A549 (cell line): ENCODE data around the gene APEX1. TPM values are rescaled to one million over a fixed set of nuclear protein-coding genes. Genes with fewer than 3 reads are reported as not detected.

Source experiments
- ATAC-seq, 2 experiments: fragments of 200-7000 bp in 1 of 2; fragments of >200 bp in 1 of 2; cut with Nextera tagmentation in 1 of 2; cut with Tn5 transposase in 1 of 2; 3 replicates each; pipeline versions ENCODE4 v1.8.0 to v1.9.1; 2018 to 2020; ENCODE audit warnings: mild to moderate bottlenecking in 1 of 2, moderate library complexity in 1 of 2
- CTCF ChIA-PET: fragments of 300-600 bp; sonication (Branson Sonifier 250); formaldehyde crosslinking; extraction: SDS; loops from one replicate; lab custom pipeline; 2021; ENCODE audit warnings: antibody characterized with exemption, inconsistent platforms; lab: Yijun Ruan, JAX
- POLR2A ChIA-PET: fragments of 350-600 bp; formaldehyde crosslinking; extraction: SDS; loops from one replicate; lab custom pipeline; 2021; ENCODE audit warnings: antibody characterized with exemption, inconsistent platforms; lab: Yijun Ruan, JAX
- DNase-seq, 2 experiments: peaks; one replicate each; pipeline versions ENCODE4 v3.0.0 to v3.0.0-alpha.2; 2011 to 2016; ENCODE audit warnings: low read depth in 1 of 2, low spot score in 1 of 2
- FAIRE-seq: peaks from 2 replicates; lab custom pipeline; 2011; peaks lifted over from hg19 to GRCh38; lab: Jason Lieb, UNC
- H3K27ac ChIP-seq, 2 experiments: fragments of >200 bp; sonication (Bioruptor Twin); formaldehyde crosslinking; 3 replicates each; pipeline ENCODE4 v1.5.1; 2016 to 2017
- H3K4me1 ChIP-seq: fragments of >200 bp; sonication (Bioruptor Twin); formaldehyde crosslinking; 3 replicates; pipeline ENCODE4 v1.6.1; 2016
- H3K4me2 ChIP-seq: fragments of >200 bp; sonication (Bioruptor Twin); formaldehyde crosslinking; 3 replicates; pipeline ENCODE4 v1.6.1; 2016
- H3K4me3 ChIP-seq: fragments of >200 bp; sonication (Bioruptor Twin); formaldehyde crosslinking; 3 replicates; pipeline ENCODE4 v1.5.1; 2016
- H3K9me3 ChIP-seq: fragments of >200 bp; sonication (Bioruptor Twin); formaldehyde crosslinking; 3 replicates; pipeline ENCODE4 v1.6.1; 2016
- BHLHE40 ChIP-seq: IDR thresholded peaks from 2 replicates; pipeline ENCODE4 v1.6.1; 2012; ENCODE audit warnings: low read depth, low read length, inconsistent platforms
- CEBPB ChIP-seq, 2 experiments: fragments of >200 bp in 1 of 2; sonication (Bioruptor Twin) in 1 of 2; formaldehyde crosslinking in 1 of 2; IDR thresholded peaks; 2 replicates each; pipeline ENCODE4 v1.6.1; 2012 to 2016
- CHD2 ChIP-seq: fragments of 150-350 bp; IDR thresholded peaks from 2 replicates; pipeline ENCODE4 v1.6.1; 2014; ENCODE audit warnings: low read length; ENCODE audit not compliant: partially characterized antibody
- CTCF ChIP-seq: fragments of >200 bp; sonication (Bioruptor Twin); formaldehyde crosslinking; IDR thresholded peaks from 3 replicates; pipeline ENCODE4 v1.5.1; 2016
- E2F6 ChIP-seq: IDR thresholded peaks from 2 replicates; pipeline ENCODE4 v1.6.1; 2012; ENCODE audit warnings: low read depth, borderline replicate concordance
- EHMT2 ChIP-seq: fragments of 200-600 bp; sonication (generic); IDR thresholded peaks from 2 replicates; pipeline ENCODE4 v1.6.1; 2016; ENCODE audit warnings: antibody characterized with exemption, low read depth, mild to moderate bottlenecking, moderate library complexity
- ELK1 ChIP-seq: fragments of 150-350 bp; IDR thresholded peaks from 2 replicates; pipeline ENCODE4 v1.6.1; 2014; ENCODE audit warnings: low read depth, mild to moderate bottlenecking, low read length
- ESRRA ChIP-seq: fragments of 150-350 bp; IDR thresholded peaks from 2 replicates; pipeline ENCODE4 v1.6.1; 2014; ENCODE audit warnings: mild to moderate bottlenecking, low read length, borderline replicate concordance
- FOSB ChIP-seq: fragments of 250-450 bp; sonication (Bioruptor Pico); IDR thresholded peaks from 2 replicates; pipeline ENCODE4 v1.5.0; 2020; ENCODE audit warnings: mild to moderate bottlenecking, moderate library complexity
- FOXS1 ChIP-seq: fragments of 250-450 bp; sonication (Bioruptor Pico); IDR thresholded peaks from 2 replicates; pipeline ENCODE4 v1.5.0; 2020; ENCODE audit warnings: mild to moderate bottlenecking, moderate library complexity
- HOXB13 ChIP-seq: fragments of 250-450 bp; sonication (Bioruptor Pico); IDR thresholded peaks from 2 replicates; pipeline ENCODE4 v1.5.0; 2020; ENCODE audit warnings: low read depth, mild to moderate bottlenecking, moderate library complexity
- HOXB5 ChIP-seq: fragments of 250-450 bp; sonication (Bioruptor Pico); IDR thresholded peaks from 2 replicates; pipeline ENCODE4 v1.5.0; 2020; ENCODE audit warnings: mild to moderate bottlenecking, moderate library complexity
- JUN ChIP-seq, 2 experiments: fragments of >200 bp; sonication (Bioruptor Twin); formaldehyde crosslinking; IDR thresholded peaks; 2 replicates in 1 of 2; 3 replicates in 1 of 2; pipeline ENCODE4 v1.6.1; 2016 to 2017
- JUNB ChIP-seq: fragments of >200 bp; sonication (Bioruptor Twin); formaldehyde crosslinking; IDR thresholded peaks from 2 replicates; pipeline ENCODE4 v1.6.1; 2016
- KDM1A ChIP-seq: fragments of 200-600 bp; sonication (generic); IDR thresholded peaks from 2 replicates; pipeline ENCODE4 v1.6.1; 2016; ENCODE audit warnings: low read depth, mild to moderate bottlenecking
- MAFK ChIP-seq: fragments of 450-650 bp; IDR thresholded peaks from 2 replicates; pipeline ENCODE4 v1.6.1; 2014; ENCODE audit not compliant: partially characterized antibody
- MYC ChIP-seq: IDR thresholded peaks from 2 replicates; pipeline ENCODE4 v1.6.1; 2012; ENCODE audit warnings: mild to moderate bottlenecking, inconsistent platforms, low read length, improper control_type of control experiment, borderline replicate concordance
- NFE2L2 ChIP-seq: fragments of 150-350 bp; conservative IDR thresholded peaks from 2 replicates; pipeline ENCODE4 v1.6.1; 2014; ENCODE audit warnings: low read length
- NPAS2 ChIP-seq: fragments of 250-450 bp; sonication (Bioruptor Pico); IDR thresholded peaks from 2 replicates; pipeline ENCODE4 v1.8.0; 2022; ENCODE audit warnings: mild to moderate bottlenecking, moderate library complexity, borderline replicate concordance
- NR3C1 ChIP-seq: fragments of >200 bp; sonication (Bioruptor Twin); formaldehyde crosslinking; IDR thresholded peaks from 3 replicates; pipeline ENCODE4 v1.6.1; 2017
- PHF8 ChIP-seq: fragments of 200-600 bp; sonication (generic); IDR thresholded peaks from 2 replicates; pipeline ENCODE4 v1.6.1; 2016; ENCODE audit warnings: low read depth, mild to moderate bottlenecking, antibody characterized with exemption, moderate library complexity, borderline replicate concordance
- POLR2A ChIP-seq: IDR thresholded peaks from 2 replicates; pipeline ENCODE4 v1.6.1; 2012; ENCODE audit warnings: mild to moderate bottlenecking, low read length
- POLR2AphosphoS2 ChIP-seq: conservative IDR thresholded peaks from 2 replicates; pipeline ENCODE4 v1.6.1; 2012; ENCODE audit warnings: low read length, improper control_type of control experiment, inconsistent platforms
- RARB ChIP-seq: fragments of 250-450 bp; sonication (Bioruptor Pico); IDR thresholded peaks from 2 replicates; pipeline ENCODE4 v1.8.0; 2021; ENCODE audit warnings: mild to moderate bottlenecking, moderate library complexity
- RCOR1 ChIP-seq: fragments of 150-350 bp; IDR thresholded peaks from 2 replicates; pipeline ENCODE4 v1.6.1; 2014; ENCODE audit warnings: antibody characterized with exemption, low read length, low read depth
- RFX5 ChIP-seq: fragments of 450-650 bp; IDR thresholded peaks from 2 replicates; pipeline ENCODE4 v1.7.1; 2014; ENCODE audit warnings: antibody characterized with exemption, mild to moderate bottlenecking, moderate library complexity
- SMC3 ChIP-seq: fragments of >200 bp; sonication (Bioruptor Twin); formaldehyde crosslinking; IDR thresholded peaks from 3 replicates; pipeline ENCODE4 v1.6.1; 2018; ENCODE audit warnings: inconsistent platforms
- SREBF2 ChIP-seq: fragments of 450-650 bp; IDR thresholded peaks from 2 replicates; pipeline ENCODE4 v1.6.1; 2014; ENCODE audit warnings: mild to moderate bottlenecking, moderate library complexity
- TFCP2L1 ChIP-seq: fragments of 250-450 bp; sonication (Bioruptor Pico); IDR thresholded peaks from 2 replicates; pipeline ENCODE4 v1.5.0; 2021; ENCODE audit warnings: mild to moderate bottlenecking
- ZC3H11A ChIP-seq: fragments of 450-650 bp; IDR thresholded peaks from 2 replicates; pipeline ENCODE4 v1.6.1; 2014; ENCODE audit warnings: antibody characterized with exemption, mild to moderate bottlenecking
- WGBS: methylation state at CpG from one replicate; pipeline ENCODE4 v1.1.6; 2017; ENCODE audit errors: missing lambda C conversion rate; 5-methylcytosine and 5-hydroxymethylcytosine counted together
- polyA minus RNA-seq: library from RNA; depleted of rRNA, polyadenylated mRNA; stranded (reverse); fragments of >200 nt; gene quantifications from 2 replicates; pipeline ENCODE4 v1.2.3, GENCODE V29; 2011; rRNA and poly(A)+ RNA removed
- polyA plus RNA-seq, 4 experiments: library from polyadenylated mRNA; depleted of rRNA in 3 of 4; stranded (reverse); fragments of >200 nt; fragmentation: RNase III in 1 of 4; extraction: RNeasy Plus Mini Kit Qiagen cat#74134 plus additional on column Dnase treatment in 1 of 4; gene quantifications; 2 replicates in 3 of 4; 3 replicates in 1 of 4; pipeline ENCODE4 v1.2.3, GENCODE V29; 2011 to 2017
- TF ChIP-seq, protein P1 (sequence below): IDR thresholded peaks from 2 replicates; pipeline ENCODE4 v1.6.1; 2012
- TF ChIP-seq, protein P2 (sequence below): fragments of 450-650 bp; IDR thresholded peaks from 2 replicates; pipeline ENCODE4 v1.6.1; 2014; ENCODE audit warnings: antibody characterized with exemption
- TF ChIP-seq, protein P3 (sequence below): fragments of 250-450 bp; sonication (Bioruptor Pico); IDR thresholded peaks from 2 replicates; pipeline ENCODE4 v1.5.0; 2021; ENCODE audit warnings: mild to moderate bottlenecking, moderate library complexity, borderline replicate concordance

The APEX1 gene
- polyA plus RNA-seq (2011; rRNA removed) (324 and 419 TPM in 2 replicates), polyA plus RNA-seq (2017; fragmentation: RNase III; extraction: RNeasy Plus Mini Kit Qiagen cat#74134 plus additional on column Dnase treatment) (304 to 313 TPM (median 312 TPM) in 3 replicates), polyA minus RNA-seq (224 and 285 TPM in 2 replicates)
- polyA plus RNA-seq (2012; cell fraction: cytosol; rRNA removed) = 377 and 394 TPM in 2 replicates
- 280 and 419 TPM in 2 replicates for polyA plus RNA-seq (2012; cell fraction: nucleus; rRNA removed)

- CTCF ChIA-PET = interaction anchor here (0.7 to 1.8 kb wide), 8 partner anchors 9 to 158 kb away, joined by 3 to 7 read pairs (median 3); partner anchors contain the start of gene TEP1
- H3K4me2 ChIP-seq = peak within 1 kb of the TSS; percentile 93
- H3K4me1 ChIP-seq = peaks cover 24% of the 10 kb centered on the region
- FAIRE-seq = peak; percentile 88
- under 1% methylated on average over 50 of the region's 56 CpGs for WGBS
- peak; percentile 98 to 100 for DNase-seq
- H3K27ac ChIP-seq = peak within 1 kb of the TSS; percentile 85 to 96
- POLR2A ChIA-PET = interaction anchor here (0.6 to 3.4 kb wide), 9 partner anchors 9 to 227 kb away, joined by 3 to 38 read pairs (median 5); partner anchors contain the start of genes PARP2, PNP and TEP1
- peak within 1 kb of the TSS; percentile 73 for H3K4me3 ChIP-seq
- peak; percentile 89 to 91 for ATAC-seq
- H3K9me3 ChIP-seq = no peaks in the 10 kb centered on the region
- TF ChIP-seq MAFK = no peak
- TF ChIP-seq SMC3 = no peak
- TF ChIP-seq FOXS1 = peak; percentile 62; the same call in 1 of the 2 replicates
- no peak for TF ChIP-seq HOXB5 (CRISPR knock-in tag)
- 0 out of 2 replicates have a peak, but pooled peaks have one; percentile 1 for TF ChIP-seq NFE2L2
- peak; percentile 86 for TF ChIP-seq NPAS2 (CRISPR knock-in tag)
- no peak for TF ChIP-seq ZC3H11A
- TF ChIP-seq RARB (CRISPR knock-in tag) = no peak; the same call in 1 of the 2 replicates
- TF ChIP-seq SREBF2 = no peak
- TF ChIP-seq POLR2AphosphoS2 = no peak
- TF ChIP-seq ELK1 = no peak
- TF ChIP-seq FOSB = no peak
- peak in 1 of 2 experiments; percentile 85 for TF ChIP-seq JUN (IDR thresholded peaks at IDR 0.05)
- peak; percentile 75 for TF ChIP-seq PHF8
- 0 out of 2 replicates have a peak, but pooled peaks have one; percentile 52 for TF ChIP-seq BHLHE40
- TF ChIP-seq JUNB = no peak
- 0 out of 2 replicates have a peak, but pooled peaks have one; percentile 60 for TF ChIP-seq HOXB13
- TF ChIP-seq ESRRA = no peak
- TF ChIP-seq, protein P1, sequence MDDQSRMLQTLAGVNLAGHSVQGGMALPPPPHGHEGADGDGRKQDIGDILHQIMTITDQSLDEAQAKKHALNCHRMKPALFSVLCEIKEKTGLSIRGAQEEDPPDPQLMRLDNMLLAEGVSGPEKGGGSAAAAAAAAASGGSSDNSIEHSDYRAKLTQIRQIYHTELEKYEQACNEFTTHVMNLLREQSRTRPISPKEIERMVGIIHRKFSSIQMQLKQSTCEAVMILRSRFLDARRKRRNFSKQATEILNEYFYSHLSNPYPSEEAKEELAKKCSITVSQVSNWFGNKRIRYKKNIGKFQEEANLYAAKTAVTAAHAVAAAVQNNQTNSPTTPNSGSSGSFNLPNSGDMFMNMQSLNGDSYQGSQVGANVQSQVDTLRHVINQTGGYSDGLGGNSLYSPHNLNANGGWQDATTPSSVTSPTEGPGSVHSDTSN = no peak
- peak; percentile 73 for TF ChIP-seq CHD2
- TF ChIP-seq, protein P2, sequence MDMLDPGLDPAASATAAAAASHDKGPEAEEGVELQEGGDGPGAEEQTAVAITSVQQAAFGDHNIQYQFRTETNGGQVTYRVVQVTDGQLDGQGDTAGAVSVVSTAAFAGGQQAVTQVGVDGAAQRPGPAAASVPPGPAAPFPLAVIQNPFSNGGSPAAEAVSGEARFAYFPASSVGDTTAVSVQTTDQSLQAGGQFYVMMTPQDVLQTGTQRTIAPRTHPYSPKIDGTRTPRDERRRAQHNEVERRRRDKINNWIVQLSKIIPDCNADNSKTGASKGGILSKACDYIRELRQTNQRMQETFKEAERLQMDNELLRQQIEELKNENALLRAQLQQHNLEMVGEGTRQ = peak; percentile 100
- no peak for TF ChIP-seq RCOR1
- no peak for TF ChIP-seq CEBPB (IDR thresholded peaks at IDR 0.05)
- TF ChIP-seq MYC = peak; percentile 95
- TF ChIP-seq, protein P3, sequence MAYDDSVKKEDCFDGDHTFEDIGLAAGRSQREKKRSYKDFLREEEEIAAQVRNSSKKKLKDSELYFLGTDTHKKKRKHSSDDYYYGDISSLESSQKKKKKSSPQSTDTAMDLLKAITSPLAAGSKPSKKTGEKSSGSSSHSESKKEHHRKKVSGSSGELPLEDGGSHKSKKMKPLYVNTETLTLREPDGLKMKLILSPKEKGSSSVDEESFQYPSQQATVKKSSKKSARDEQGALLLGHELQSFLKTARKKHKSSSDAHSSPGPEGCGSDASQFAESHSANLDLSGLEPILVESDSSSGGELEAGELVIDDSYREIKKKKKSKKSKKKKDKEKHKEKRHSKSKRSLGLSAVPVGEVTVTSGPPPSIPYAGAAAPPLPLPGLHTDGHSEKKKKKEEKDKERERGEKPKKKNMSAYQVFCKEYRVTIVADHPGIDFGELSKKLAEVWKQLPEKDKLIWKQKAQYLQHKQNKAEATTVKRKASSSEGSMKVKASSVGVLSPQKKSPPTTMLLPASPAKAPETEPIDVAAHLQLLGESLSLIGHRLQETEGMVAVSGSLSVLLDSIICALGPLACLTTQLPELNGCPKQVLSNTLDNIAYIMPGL = no peak
- no peak for TF ChIP-seq NR3C1
- peak; percentile 75 for TF ChIP-seq POLR2A
- no peak for TF ChIP-seq TFCP2L1 (CRISPR knock-in tag)
- TF ChIP-seq CTCF = no peak
- no peak for TF ChIP-seq RFX5
- peak; percentile 68; the same call in 1 of the 2 replicates for TF ChIP-seq E2F6
- no peak for TF ChIP-seq EHMT2
- no peak for TF ChIP-seq KDM1A
Measured at GRCh38 chr14:20454516-20455354, at the start of gene APEX1, which contains the start of gene OSGEP. Gene APEX1, plus strand, starts transcription at chr14:20455226. Its CDS starts 420 bp downstream, at chr14:20455646. Gene OSGEP, minus strand, starts transcription at chr14:20454812. Its CDS starts 129 bp downstream, at chr14:20454683.
